LNCaP clone FGC (cell line): ENCODE measurements around the gene CGREF1.
A peak's percentile ranks its signal among the peaks of the same experiment; 100 is the strongest.
"Not testable (repeated sequence)": the region's sequence is repeated elsewhere in the genome, so short reads cannot be mapped to it uniquely, and the experiment has no call there.

Source experiments
- DNase-seq: peaks from one replicate; pipeline ENCODE4 v3.0.0-alpha.2; 2011; ENCODE audit warnings: low read depth
- H3K4me3 ChIP-seq: 2 replicates; pipeline ENCODE4 v1.5.1; 2011; ENCODE audit warnings: mild to moderate bottlenecking, low read depth, low read length, control low read depth
- TF ChIP-seq, protein P1 (sequence below): IDR thresholded peaks from 2 replicates; pipeline ENCODE4 v1.5.1; 2012; ENCODE audit warnings: mild to moderate bottlenecking; ENCODE audit not compliant: control insufficient read depth, insufficient read depth; ENCODE audit errors: extremely low read depth

Gene CGREF1

DNA sequence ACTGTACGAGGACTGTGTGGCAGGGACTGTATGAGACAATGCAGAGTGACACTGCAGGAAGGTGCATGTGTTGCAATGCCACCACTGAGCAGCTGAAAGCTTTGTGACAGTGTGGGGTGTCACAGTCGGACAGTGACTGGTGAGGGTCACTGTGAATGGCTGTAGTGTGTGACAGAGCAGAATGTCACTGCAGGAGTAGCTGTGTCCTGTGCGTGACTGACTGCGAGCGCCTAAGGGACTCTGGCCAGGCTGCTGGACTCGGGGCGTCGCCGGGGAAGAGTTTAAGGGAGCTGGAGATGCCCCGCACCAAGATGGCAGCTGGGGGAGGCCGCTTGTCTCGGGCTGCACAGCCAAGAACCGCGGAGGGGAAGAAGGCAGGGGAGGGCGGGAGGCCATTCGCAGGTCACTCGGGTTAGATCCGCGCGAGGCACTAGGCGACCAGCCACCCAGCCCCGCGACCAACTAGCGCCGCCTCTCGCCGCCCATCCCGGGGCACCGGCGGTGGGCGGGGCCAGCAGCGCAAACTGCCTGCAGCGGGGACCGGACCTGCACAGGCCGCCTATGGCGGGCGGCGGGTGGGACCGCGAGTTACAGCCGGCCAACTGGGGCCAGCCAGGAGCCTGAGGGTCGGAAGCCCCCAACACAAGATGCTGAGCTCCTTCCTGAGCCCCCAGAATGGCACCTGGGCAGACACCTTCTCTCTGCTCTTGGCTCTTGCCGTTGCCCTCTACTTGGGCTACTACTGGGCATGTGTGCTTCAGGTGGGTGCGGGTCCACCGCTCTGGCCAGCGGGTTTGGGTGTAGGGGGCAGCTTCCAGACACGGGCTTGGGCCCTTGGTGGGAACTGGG, 4.6 kb upstream of the CGREF1 start, which contains the start of gene ABHD1:
Gene ABHD1 (plus strand): TSS at position 514 of the 849 bp plus-strand sequence. CDS start 134 bp downstream, at position 648.
- peak within 1 kb of the TSS; percentile 50 for H3K4me3 ChIP-seq
- no peak for DNase-seq
- TF ChIP-seq, protein P1, sequence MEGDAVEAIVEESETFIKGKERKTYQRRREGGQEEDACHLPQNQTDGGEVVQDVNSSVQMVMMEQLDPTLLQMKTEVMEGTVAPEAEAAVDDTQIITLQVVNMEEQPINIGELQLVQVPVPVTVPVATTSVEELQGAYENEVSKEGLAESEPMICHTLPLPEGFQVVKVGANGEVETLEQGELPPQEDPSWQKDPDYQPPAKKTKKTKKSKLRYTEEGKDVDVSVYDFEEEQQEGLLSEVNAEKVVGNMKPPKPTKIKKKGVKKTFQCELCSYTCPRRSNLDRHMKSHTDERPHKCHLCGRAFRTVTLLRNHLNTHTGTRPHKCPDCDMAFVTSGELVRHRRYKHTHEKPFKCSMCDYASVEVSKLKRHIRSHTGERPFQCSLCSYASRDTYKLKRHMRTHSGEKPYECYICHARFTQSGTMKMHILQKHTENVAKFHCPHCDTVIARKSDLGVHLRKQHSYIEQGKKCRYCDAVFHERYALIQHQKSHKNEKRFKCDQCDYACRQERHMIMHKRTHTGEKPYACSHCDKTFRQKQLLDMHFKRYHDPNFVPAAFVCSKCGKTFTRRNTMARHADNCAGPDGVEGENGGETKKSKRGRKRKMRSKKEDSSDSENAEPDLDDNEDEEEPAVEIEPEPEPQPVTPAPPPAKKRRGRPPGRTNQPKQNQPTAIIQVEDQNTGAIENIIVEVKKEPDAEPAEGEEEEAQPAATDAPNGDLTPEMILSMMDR = 0 out of 2 replicates have a peak, but pooled peaks have one; percentile 19

DNA sequence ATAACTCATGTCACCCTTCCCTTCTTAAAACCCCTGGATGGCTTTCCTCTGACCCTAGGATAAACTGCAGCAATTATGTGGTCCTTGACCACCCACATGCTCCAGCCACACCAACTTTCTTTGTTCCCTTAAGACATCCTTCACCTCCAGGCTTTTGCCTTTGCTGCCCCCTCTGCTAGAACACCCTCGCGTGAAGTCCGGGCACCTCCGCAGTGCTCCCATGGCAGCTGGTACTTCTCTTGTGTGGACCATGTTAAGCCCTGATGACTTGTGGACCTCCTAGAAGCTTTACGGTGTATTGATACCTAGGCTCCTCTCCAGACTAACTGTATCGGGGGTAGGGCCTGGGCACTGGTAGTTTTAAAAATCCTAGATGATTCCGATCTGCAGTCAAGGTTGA, 3.9 kb upstream of the CGREF1 start:
- TF ChIP-seq, protein P1 = no peak
- DNase-seq = no peak
- no peak overlapping the region for H3K4me3 ChIP-seq

DNA sequence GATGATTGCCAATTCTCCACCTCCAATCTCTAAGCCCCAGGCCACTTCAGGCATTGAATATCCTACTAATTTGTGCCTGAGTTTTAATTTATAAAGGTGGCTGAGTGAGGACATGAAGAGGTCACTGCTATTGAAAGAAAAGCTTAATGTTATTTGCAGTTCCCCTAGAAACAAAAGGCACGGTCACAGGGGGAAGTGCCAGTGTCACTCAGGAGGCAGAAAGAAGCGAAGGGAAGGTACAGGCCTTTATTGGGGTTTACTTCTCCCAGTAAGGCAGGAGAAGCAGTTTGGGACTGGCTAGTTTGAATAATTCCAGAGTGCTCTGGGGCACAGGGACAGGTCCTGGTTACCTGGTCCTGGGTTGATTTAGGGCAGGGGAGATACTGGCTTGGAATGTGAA, 3.0 kb upstream of the CGREF1 start:
- H3K4me3 ChIP-seq = no peak overlapping the region
- no peak for DNase-seq
- TF ChIP-seq, protein P1 = no peak

DNA sequence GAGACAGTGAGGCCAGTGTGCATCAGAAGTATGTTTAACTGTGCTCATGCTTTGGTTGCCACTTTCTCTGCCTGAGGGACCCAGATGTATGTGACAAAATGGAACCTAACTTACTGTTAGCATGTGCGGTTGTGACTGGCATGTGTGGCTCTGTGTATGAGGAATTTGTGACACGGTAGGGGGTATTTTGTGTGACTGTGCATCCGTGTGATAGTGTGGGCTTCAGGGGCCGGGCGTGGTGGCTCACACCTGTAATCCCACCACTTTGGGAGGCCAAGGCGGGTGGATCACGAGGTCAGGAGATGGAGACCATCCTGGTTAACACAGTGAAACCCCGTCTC, 372 bp upstream of the CGREF1 start:
- not testable (repeated sequence) for DNase-seq
- peak overlapping the region; percentile 69 for H3K4me3 ChIP-seq

DNA sequence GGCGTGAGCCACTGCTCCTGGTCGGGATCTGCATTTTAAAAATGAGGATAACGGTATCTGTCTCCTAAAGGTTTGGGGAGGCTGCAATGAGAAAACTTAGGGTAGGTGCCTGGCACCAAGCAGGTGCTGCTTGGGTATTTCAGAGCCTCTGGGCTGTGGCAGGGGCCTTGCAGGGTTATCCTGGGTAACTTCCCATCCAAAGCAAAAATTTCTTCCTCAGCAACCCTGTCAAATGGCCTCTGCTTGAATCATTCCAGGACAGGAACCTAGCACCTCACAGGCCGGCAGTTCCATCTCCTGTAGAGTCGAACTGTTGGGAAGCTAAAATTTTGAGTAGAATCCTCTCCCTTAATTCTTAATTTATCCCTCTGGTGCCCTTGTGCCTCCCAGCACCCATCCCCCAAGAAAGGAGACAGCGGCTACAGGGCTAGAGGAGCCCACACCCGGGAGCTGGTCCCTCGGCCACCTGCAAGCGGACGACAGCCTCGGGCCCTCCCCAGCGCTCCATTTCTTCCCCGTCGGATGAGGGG, 868 bp downstream of the CGREF1 start:
- H3K4me3 ChIP-seq = peak overlapping the region; percentile 69
- no peak for DNase-seq
- TF ChIP-seq, protein P1 = no peak

DNA sequence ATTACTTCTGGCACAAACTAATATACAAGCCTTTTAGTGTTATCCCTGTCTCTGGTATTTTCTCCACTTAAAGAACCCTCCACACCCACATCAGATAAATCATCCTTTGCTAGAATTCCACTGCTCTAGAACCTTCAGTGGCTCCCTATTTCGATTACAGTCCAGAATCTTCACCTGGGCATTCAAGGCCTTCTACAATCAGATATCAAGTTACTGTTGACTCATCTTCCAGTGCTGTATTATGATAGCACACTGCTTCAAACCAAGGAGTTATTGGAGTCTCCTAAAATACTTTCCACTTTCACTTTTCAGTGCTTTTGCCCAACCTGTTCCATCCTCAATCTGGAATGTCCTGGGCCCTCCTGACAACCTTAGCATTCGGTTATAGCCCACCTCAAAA, 3.4 kb downstream of the CGREF1 start:
- DNase-seq = no peak
- H3K4me3 ChIP-seq = no peak overlapping the region
- TF ChIP-seq, protein P1 = no peak

DNA sequence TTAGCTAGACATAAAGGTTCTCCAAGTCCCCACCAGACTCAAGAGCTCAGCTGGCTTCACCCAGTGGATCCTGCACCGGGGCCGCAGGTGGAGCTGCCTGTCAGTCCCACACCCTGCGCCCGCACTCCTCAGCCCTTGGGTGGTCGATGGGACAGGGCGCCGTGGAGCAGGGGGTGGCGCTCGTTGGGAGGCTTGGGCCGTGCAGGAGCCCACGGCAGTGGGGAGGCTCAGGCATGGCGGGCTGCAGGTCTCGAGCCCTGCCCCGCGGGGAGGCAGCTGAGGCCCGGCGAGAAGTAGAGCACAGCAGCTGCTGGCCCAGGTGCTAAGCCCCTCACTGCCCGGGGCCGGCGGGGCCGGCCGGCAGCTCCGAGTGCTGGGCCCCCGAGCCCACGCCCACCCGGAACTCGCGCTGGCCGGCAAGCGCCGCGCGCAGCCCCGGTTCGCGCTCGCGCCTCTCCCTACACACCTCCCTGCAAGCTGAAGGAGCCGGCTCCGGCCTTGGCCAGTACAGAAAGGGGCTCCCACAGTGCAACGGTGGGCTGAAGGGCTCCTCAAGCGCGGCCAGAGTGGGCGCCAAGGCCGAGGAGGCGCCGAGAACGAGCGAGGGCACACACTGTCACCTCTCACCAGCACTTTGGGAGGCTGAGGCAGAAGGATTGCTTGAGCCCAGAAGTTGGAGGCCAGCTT, 7.4 kb downstream of the CGREF1 start:
- not testable (repeated sequence) for H3K4me3 ChIP-seq, DNase-seq

DNA sequence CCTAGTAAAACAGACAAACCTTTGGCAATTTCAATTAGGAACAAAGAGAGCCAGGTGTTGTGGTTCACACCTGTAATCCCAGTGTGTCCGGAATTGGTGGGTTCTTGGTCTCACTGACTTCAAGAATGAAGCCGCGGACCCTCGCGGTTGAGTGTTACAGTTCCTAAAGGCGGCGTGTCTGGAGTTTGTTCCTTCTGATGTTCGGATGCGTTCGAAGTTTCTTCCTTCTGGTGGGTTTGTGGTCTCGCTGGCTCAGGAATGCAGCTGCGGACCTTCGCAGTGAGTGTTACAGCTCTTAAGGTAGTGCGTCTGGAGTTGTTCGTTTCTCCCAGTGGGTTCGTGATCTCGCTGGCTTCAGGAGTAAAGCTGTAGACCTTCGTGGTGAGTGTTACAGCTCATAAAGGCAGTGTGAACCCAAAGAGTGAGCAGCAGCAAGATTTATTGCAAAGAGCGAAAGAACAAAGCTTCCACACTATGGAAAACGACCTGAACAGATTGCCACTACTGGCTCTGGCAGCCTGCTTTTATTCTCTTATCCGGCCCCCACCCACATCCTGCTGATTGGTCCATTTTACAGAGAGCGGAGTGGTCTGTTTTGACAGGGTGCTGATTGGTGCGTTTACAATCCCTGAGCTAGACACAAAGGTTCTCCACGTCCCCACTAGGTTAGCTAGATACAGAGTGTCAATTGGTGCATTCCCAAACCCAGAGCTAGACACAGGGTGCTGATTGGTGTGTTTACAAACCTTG, 8.2 kb downstream of the CGREF1 start:
- not testable (repeated sequence) for DNase-seq, H3K4me3 ChIP-seq
